A549 (cell line): Measurements from ENCODE around the gene ADIRF. TPM values are rescaled to one million over a fixed set of nuclear protein-coding genes. Genes with fewer than 3 reads are reported as not detected.
A peak's percentile ranks its signal among the peaks of the same experiment; 100 is the strongest.
"Not testable (repeated sequence)": the region's sequence is repeated elsewhere in the genome, so short reads cannot be mapped to it uniquely, and the experiment has no call there.

Experiments used
- ATAC-seq, 2 experiments: fragments of 200-7000 bp in 1 of 2; fragments of >200 bp in 1 of 2; cut with Nextera tagmentation in 1 of 2; cut with Tn5 transposase in 1 of 2; 3 replicates each; pipeline versions ENCODE4 v1.8.0 to v1.9.1; 2018 to 2020; ENCODE audit warnings: mild to moderate bottlenecking in 1 of 2, moderate library complexity in 1 of 2
- CTCF ChIA-PET: fragments of 300-600 bp; sonication (Branson Sonifier 250); formaldehyde crosslinking; extraction: SDS; loops from one replicate; lab custom pipeline; 2021; ENCODE audit warnings: antibody characterized with exemption, inconsistent platforms; lab: Yijun Ruan, JAX
- POLR2A ChIA-PET: fragments of 350-600 bp; formaldehyde crosslinking; extraction: SDS; loops from one replicate; lab custom pipeline; 2021; ENCODE audit warnings: antibody characterized with exemption, inconsistent platforms; lab: Yijun Ruan, JAX
- DNase-seq, 2 experiments: peaks; one replicate each; pipeline versions ENCODE4 v3.0.0 to v3.0.0-alpha.2; 2011 to 2016; ENCODE audit warnings: low read depth in 1 of 2, low spot score in 1 of 2
- FAIRE-seq: peaks from 2 replicates; lab custom pipeline; 2011; peaks lifted over from hg19 to GRCh38; lab: Jason Lieb, UNC
- H3K27ac ChIP-seq, 2 experiments: fragments of >200 bp; sonication (Bioruptor Twin); formaldehyde crosslinking; 3 replicates each; pipeline ENCODE4 v1.5.1; 2016 to 2017
- H3K4me1 ChIP-seq: fragments of >200 bp; sonication (Bioruptor Twin); formaldehyde crosslinking; 3 replicates; pipeline ENCODE4 v1.6.1; 2016
- H3K4me2 ChIP-seq: fragments of >200 bp; sonication (Bioruptor Twin); formaldehyde crosslinking; 3 replicates; pipeline ENCODE4 v1.6.1; 2016
- H3K4me3 ChIP-seq: fragments of >200 bp; sonication (Bioruptor Twin); formaldehyde crosslinking; 3 replicates; pipeline ENCODE4 v1.5.1; 2016
- H3K9me3 ChIP-seq: fragments of >200 bp; sonication (Bioruptor Twin); formaldehyde crosslinking; 3 replicates; pipeline ENCODE4 v1.6.1; 2016
- BHLHE40 ChIP-seq: IDR thresholded peaks from 2 replicates; pipeline ENCODE4 v1.6.1; 2012; ENCODE audit warnings: low read depth, low read length, inconsistent platforms
- CBX8 ChIP-seq: fragments of 200-600 bp; sonication (generic); IDR thresholded peaks from 2 replicates; pipeline ENCODE4 v1.6.1; 2016
- CHD2 ChIP-seq: fragments of 150-350 bp; IDR thresholded peaks from 2 replicates; pipeline ENCODE4 v1.6.1; 2014; ENCODE audit warnings: low read length; ENCODE audit not compliant: partially characterized antibody
- CHD4 ChIP-seq: fragments of 200-600 bp; sonication (generic); IDR thresholded peaks from 2 replicates; pipeline ENCODE4 v1.6.1; 2016; ENCODE audit warnings: antibody characterized with exemption, mild to moderate bottlenecking, borderline replicate concordance
- EHF ChIP-seq: fragments of 250-450 bp; sonication (Bioruptor Pico); IDR thresholded peaks from 2 replicates; pipeline ENCODE4 v1.5.0; 2020; ENCODE audit warnings: mild to moderate bottlenecking
- EHMT2 ChIP-seq: fragments of 200-600 bp; sonication (generic); IDR thresholded peaks from 2 replicates; pipeline ENCODE4 v1.6.1; 2016; ENCODE audit warnings: antibody characterized with exemption, low read depth, mild to moderate bottlenecking, moderate library complexity
- EP300 ChIP-seq, 2 experiments: fragments of >200 bp; sonication (Bioruptor Twin); formaldehyde crosslinking; IDR thresholded peaks; 2 replicates in 1 of 2; 3 replicates in 1 of 2; pipeline ENCODE4 v1.6.1; 2016 to 2017
- FOSB ChIP-seq: fragments of 250-450 bp; sonication (Bioruptor Pico); IDR thresholded peaks from 2 replicates; pipeline ENCODE4 v1.5.0; 2020; ENCODE audit warnings: mild to moderate bottlenecking, moderate library complexity
- FOSL2 ChIP-seq, 2 experiments: fragments of 450-650 bp in 1 of 2; fragments of >200 bp in 1 of 2; sonication (Bioruptor Twin) in 1 of 2; formaldehyde crosslinking; IDR thresholded peaks; 2 replicates each; pipeline versions ENCODE4 v1.5.0 to v1.6.1; 2016 to 2020; ENCODE audit warnings: mild to moderate bottlenecking in 1 of 2, moderate library complexity in 1 of 2
- GATA3 ChIP-seq: IDR thresholded peaks from 2 replicates; pipeline ENCODE4 v1.6.1; 2012; ENCODE audit warnings: borderline replicate concordance
- HOXB5 ChIP-seq: fragments of 250-450 bp; sonication (Bioruptor Pico); IDR thresholded peaks from 2 replicates; pipeline ENCODE4 v1.5.0; 2020; ENCODE audit warnings: mild to moderate bottlenecking, moderate library complexity
- JUNB ChIP-seq: fragments of >200 bp; sonication (Bioruptor Twin); formaldehyde crosslinking; IDR thresholded peaks from 2 replicates; pipeline ENCODE4 v1.6.1; 2016
- KDM1A ChIP-seq: fragments of 200-600 bp; sonication (generic); IDR thresholded peaks from 2 replicates; pipeline ENCODE4 v1.6.1; 2016; ENCODE audit warnings: low read depth, mild to moderate bottlenecking
- NFE2L2 ChIP-seq: fragments of 150-350 bp; conservative IDR thresholded peaks from 2 replicates; pipeline ENCODE4 v1.6.1; 2014; ENCODE audit warnings: low read length
- NPAS2 ChIP-seq: fragments of 250-450 bp; sonication (Bioruptor Pico); IDR thresholded peaks from 2 replicates; pipeline ENCODE4 v1.8.0; 2022; ENCODE audit warnings: mild to moderate bottlenecking, moderate library complexity, borderline replicate concordance
- PHF8 ChIP-seq: fragments of 200-600 bp; sonication (generic); IDR thresholded peaks from 2 replicates; pipeline ENCODE4 v1.6.1; 2016; ENCODE audit warnings: low read depth, mild to moderate bottlenecking, antibody characterized with exemption, moderate library complexity, borderline replicate concordance
- POLR2AphosphoS2 ChIP-seq: conservative IDR thresholded peaks from 2 replicates; pipeline ENCODE4 v1.6.1; 2012; ENCODE audit warnings: low read length, improper control_type of control experiment, inconsistent platforms
- RFX5 ChIP-seq: fragments of 450-650 bp; IDR thresholded peaks from 2 replicates; pipeline ENCODE4 v1.7.1; 2014; ENCODE audit warnings: antibody characterized with exemption, mild to moderate bottlenecking, moderate library complexity
- SMC3 ChIP-seq: fragments of >200 bp; sonication (Bioruptor Twin); formaldehyde crosslinking; IDR thresholded peaks from 3 replicates; pipeline ENCODE4 v1.6.1; 2018; ENCODE audit warnings: inconsistent platforms
- TFCP2L1 ChIP-seq: fragments of 250-450 bp; sonication (Bioruptor Pico); IDR thresholded peaks from 2 replicates; pipeline ENCODE4 v1.5.0; 2021; ENCODE audit warnings: mild to moderate bottlenecking
- TP53 ChIP-seq: fragments of 250-450 bp; sonication (Bioruptor Pico); IDR thresholded peaks from 2 replicates; pipeline ENCODE4 v1.5.0; 2021; ENCODE audit warnings: mild to moderate bottlenecking, moderate library complexity
- WGBS: methylation state at CpG from one replicate; pipeline ENCODE4 v1.1.6; 2017; ENCODE audit errors: missing lambda C conversion rate; 5-methylcytosine and 5-hydroxymethylcytosine counted together
- polyA plus RNA-seq, 4 experiments: library from polyadenylated mRNA; depleted of rRNA in 3 of 4; stranded (reverse); fragments of >200 nt; fragmentation: RNase III in 1 of 4; extraction: RNeasy Plus Mini Kit Qiagen cat#74134 plus additional on column Dnase treatment in 1 of 4; gene quantifications; 2 replicates in 3 of 4; 3 replicates in 1 of 4; pipeline ENCODE4 v1.2.3, GENCODE V29; 2011 to 2017
- TF ChIP-seq, protein P1 (sequence below): fragments of 200-600 bp; sonication (generic); IDR thresholded peaks from 2 replicates; pipeline ENCODE4 v1.6.1; 2016; ENCODE audit warnings: antibody characterized with exemption, mild to moderate bottlenecking, moderate library complexity
- TF ChIP-seq, protein P2 (sequence below): fragments of 150-350 bp; IDR thresholded peaks from 2 replicates; pipeline ENCODE4 v1.6.1; 2014; ENCODE audit warnings: low read depth, mild to moderate bottlenecking, low read length
- TF ChIP-seq, protein P3 (sequence below): fragments of 250-450 bp; sonication (Bioruptor Pico); IDR thresholded peaks from 2 replicates; pipeline ENCODE4 v1.5.0; 2021; ENCODE audit warnings: mild to moderate bottlenecking, moderate library complexity, borderline replicate concordance
- TF ChIP-seq, protein P4 (sequence below): IDR thresholded peaks from 2 replicates; pipeline ENCODE4 v1.6.1; 2012; ENCODE audit warnings: low read depth, borderline replicate concordance

ADIRF gene
- polyA plus RNA-seq, 2 of the 4 experiments (the other 2 are of a cell fraction) = not detected

DNA sequence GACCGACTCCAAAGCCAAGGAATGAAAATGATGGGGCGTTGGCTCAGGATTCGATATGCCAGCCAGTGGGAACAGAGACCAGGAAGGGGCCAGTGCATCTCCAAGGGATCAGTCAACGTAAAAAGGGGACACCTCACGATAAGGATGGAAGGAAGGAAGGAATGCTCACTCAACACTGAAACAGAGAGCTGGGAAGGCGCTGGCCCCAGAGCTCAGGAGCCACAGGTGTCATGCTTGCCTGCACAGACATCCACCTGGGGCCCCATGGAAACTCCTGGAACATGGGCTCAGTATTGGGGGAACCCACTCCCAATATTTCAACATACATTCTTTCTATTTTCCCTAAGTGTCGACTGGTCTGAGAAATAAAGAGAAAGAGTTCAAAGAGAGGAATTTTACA, 16.2 kb upstream of the ADIRF start:
- DNase-seq = no peak
- peaks cover 17% of the 10 kb centered on the region for H3K4me1 ChIP-seq
- ATAC-seq = no peak
- TF ChIP-seq EP300 (IDR thresholded peaks at IDR 0.05) = no peak
- TF ChIP-seq HOXB5 = no peak
- TF ChIP-seq SMC3 = no peak
- no peak for TF ChIP-seq NFE2L2
- no peak for TF ChIP-seq FOSB
- TF ChIP-seq BHLHE40 = no peak
- no peak for TF ChIP-seq EHF (CRISPR knock-in tag)
- no peak for TF ChIP-seq EHMT2
- no peak for TF ChIP-seq TP53 (CRISPR knock-in tag)
- no peak for TF ChIP-seq FOSL2 (IDR thresholded peaks at IDR 0.05)
- TF ChIP-seq FOSL2 (CRISPR knock-in tag; IDR thresholded peaks at IDR 0.05) = no peak
- TF ChIP-seq NPAS2 (CRISPR knock-in tag) = no peak
- TF ChIP-seq POLR2AphosphoS2 = no peak
- CTCF ChIA-PET = interaction anchor here (1.4 to 3.8 kb wide), 2 partner anchors 14 to 17 kb away, joined by 4 to 13 read pairs; no protein-coding TSS in a partner anchor
- no peak overlapping the region for H3K27ac ChIP-seq
- no peaks in the 10 kb centered on the region for H3K9me3 ChIP-seq
- H3K4me3 ChIP-seq = no peak overlapping the region
- no peak overlapping the region for H3K4me2 ChIP-seq
- POLR2A ChIA-PET = no interaction called here
- WGBS = 83% methylated on average over 7 of the region's 7 CpGs
- FAIRE-seq = no peak

DNA sequence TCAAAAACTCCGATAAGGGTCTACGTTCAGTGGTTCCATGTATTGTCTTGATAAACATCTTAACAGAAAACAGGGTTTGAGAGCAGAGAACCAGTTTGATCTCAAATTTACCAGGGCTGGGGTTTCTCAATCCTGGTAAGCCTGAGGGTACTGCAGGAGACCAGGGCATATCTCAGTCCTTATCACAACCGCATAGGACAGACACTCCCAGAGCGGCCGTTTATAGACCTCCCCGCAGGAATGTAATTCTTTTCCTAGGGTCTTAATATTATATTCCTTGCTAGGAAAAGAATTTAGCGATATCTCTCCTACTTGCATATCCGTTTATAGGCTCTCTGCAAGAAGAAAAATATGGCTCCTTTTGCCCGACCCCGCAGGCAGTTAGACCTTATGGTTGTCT, 15.6 kb upstream of the ADIRF start:
- H3K9me3 ChIP-seq, H3K4me3 ChIP-seq, H3K4me2 ChIP-seq, DNase-seq, FAIRE-seq, ATAC-seq, POLR2A ChIA-PET, H3K27ac ChIP-seq: not testable (repeated sequence)
- 92% methylated on average over 10 of the region's 10 CpGs for WGBS
- CTCF ChIA-PET = interaction anchor here (1.4 to 4.9 kb wide), 3 partner anchors 13 to 17 kb away, joined by 4 to 42 read pairs (median 13); no protein-coding TSS in a partner anchor
- peaks cover 17% of the 10 kb centered on the region for H3K4me1 ChIP-seq

DNA sequence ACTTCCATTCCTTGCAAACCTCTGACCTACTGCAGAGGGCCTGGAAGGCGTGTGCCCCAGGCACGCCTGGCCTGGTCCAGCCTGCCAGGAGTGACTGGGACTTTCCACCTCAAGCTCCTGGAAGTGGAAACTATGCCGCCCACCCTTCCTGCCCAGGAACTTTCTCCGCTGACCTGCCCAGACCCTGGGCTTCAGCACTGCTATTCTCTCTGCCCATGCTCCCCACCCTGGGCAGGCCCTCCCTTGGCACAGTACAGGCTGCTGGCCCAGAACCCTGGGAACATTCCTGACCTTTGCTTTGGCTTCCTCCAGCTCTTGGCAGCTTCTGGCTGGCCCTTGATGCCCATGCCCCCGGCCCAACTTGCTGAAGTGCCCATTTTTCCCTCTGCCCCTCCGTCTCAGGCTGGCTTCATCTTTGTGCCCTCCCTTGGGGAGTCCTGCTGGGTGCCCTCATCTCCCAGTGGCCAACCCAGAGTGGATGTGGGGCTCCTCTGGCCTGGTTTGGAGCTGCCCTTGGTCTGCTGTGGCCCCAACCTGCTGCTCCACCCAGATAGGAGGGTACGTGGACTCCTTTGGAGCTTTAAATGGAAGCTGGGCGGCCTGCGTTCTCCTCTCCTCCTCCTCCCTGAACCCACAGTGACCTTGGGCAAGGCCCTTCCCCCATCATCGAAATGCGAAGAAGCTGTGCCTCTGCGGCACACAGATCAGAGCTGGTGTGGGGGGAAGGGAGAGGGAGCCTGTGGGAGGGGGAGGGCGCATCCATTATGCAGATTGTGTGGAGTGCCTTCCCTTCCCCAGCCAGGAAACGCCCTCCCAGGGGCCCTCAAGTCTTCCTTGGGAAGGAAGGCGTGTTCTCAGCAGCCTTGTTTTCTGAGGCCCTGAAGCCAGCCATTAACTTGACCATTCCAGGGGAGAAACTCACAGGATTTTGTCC, 14.3 kb upstream of the ADIRF start:
- Histone ChIP-seq H3K4me3 (no peak overlapping the region), H3K9me3 (no peaks in the 10 kb centered on the region), H3K4me1 (peaks cover 30% of the 10 kb centered on the region), H3K27ac (peak overlapping the region in 1 of 2 experiments; percentile 48; a peak in 3 of 6 replicates), H3K4me2 (0 out of 3 replicates have a peak overlapping the region, but pooled peaks have one; percentile 7)
- no peak for FAIRE-seq
- ChIA-PET CTCF (interaction anchor here (0.8 to 4.9 kb wide), 6 partner anchors 8 to 20 kb away, joined by 3 to 42 read pairs (median 8); no protein-coding TSS in a partner anchor), POLR2A (interaction anchor here (0.9 kb wide), 1 partner anchor 17 kb away, joined by 3 read pairs; no protein-coding TSS in a partner anchor)
- 71% methylated on average over 12 of the region's 15 CpGs for WGBS
- ATAC-seq = peak; percentile 9 to 39; a peak in 4 of 6 replicates
- DNase-seq = no peak
- TF ChIP-seq RFX5 (no peak), KDM1A (no peak), JUNB (no peak), CHD4 (no peak), PHF8 (no peak), CHD2 (no peak), TFCP2L1 (CRISPR knock-in tag) (no peak), HOXB5 (no peak), GATA3 (no peak), TP53 (CRISPR knock-in tag) (no peak), POLR2AphosphoS2 (no peak), CBX8 (no peak)
- TF ChIP-seq, protein P1, sequence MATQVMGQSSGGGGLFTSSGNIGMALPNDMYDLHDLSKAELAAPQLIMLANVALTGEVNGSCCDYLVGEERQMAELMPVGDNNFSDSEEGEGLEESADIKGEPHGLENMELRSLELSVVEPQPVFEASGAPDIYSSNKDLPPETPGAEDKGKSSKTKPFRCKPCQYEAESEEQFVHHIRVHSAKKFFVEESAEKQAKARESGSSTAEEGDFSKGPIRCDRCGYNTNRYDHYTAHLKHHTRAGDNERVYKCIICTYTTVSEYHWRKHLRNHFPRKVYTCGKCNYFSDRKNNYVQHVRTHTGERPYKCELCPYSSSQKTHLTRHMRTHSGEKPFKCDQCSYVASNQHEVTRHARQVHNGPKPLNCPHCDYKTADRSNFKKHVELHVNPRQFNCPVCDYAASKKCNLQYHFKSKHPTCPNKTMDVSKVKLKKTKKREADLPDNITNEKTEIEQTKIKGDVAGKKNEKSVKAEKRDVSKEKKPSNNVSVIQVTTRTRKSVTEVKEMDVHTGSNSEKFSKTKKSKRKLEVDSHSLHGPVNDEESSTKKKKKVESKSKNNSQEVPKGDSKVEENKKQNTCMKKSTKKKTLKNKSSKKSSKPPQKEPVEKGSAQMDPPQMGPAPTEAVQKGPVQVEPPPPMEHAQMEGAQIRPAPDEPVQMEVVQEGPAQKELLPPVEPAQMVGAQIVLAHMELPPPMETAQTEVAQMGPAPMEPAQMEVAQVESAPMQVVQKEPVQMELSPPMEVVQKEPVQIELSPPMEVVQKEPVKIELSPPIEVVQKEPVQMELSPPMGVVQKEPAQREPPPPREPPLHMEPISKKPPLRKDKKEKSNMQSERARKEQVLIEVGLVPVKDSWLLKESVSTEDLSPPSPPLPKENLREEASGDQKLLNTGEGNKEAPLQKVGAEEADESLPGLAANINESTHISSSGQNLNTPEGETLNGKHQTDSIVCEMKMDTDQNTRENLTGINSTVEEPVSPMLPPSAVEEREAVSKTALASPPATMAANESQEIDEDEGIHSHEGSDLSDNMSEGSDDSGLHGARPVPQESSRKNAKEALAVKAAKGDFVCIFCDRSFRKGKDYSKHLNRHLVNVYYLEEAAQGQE = no peak
- TF ChIP-seq, protein P2, sequence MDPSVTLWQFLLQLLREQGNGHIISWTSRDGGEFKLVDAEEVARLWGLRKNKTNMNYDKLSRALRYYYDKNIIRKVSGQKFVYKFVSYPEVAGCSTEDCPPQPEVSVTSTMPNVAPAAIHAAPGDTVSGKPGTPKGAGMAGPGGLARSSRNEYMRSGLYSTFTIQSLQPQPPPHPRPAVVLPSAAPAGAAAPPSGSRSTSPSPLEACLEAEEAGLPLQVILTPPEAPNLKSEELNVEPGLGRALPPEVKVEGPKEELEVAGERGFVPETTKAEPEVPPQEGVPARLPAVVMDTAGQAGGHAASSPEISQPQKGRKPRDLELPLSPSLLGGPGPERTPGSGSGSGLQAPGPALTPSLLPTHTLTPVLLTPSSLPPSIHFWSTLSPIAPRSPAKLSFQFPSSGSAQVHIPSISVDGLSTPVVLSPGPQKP = no peak
- TF ChIP-seq, protein P3, sequence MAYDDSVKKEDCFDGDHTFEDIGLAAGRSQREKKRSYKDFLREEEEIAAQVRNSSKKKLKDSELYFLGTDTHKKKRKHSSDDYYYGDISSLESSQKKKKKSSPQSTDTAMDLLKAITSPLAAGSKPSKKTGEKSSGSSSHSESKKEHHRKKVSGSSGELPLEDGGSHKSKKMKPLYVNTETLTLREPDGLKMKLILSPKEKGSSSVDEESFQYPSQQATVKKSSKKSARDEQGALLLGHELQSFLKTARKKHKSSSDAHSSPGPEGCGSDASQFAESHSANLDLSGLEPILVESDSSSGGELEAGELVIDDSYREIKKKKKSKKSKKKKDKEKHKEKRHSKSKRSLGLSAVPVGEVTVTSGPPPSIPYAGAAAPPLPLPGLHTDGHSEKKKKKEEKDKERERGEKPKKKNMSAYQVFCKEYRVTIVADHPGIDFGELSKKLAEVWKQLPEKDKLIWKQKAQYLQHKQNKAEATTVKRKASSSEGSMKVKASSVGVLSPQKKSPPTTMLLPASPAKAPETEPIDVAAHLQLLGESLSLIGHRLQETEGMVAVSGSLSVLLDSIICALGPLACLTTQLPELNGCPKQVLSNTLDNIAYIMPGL (CRISPR knock-in tag) = no peak
- TF ChIP-seq, protein P4, sequence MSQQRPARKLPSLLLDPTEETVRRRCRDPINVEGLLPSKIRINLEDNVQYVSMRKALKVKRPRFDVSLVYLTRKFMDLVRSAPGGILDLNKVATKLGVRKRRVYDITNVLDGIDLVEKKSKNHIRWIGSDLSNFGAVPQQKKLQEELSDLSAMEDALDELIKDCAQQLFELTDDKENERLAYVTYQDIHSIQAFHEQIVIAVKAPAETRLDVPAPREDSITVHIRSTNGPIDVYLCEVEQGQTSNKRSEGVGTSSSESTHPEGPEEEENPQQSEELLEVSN = no peak
